Ureter (tissue), 1 donor: ENCODE measurements around the gene S100A1. TPM values are rescaled to one million over a fixed set of nuclear protein-coding genes. Genes with fewer than 3 reads are reported as not detected.

Source experiments
- total RNA-seq: library from RNA; stranded (reverse); gene quantifications from one replicate; pipeline ENCODE4 v1.2.4, GENCODE V29; 2023
- donor health status: DM: yes; HTN: yes; CAD: no.

S100A1 gene
- total RNA-seq, 1 donor from 2014 or later = not detected

Other genes starting within 250 kb of the S100A1 start
- gene S100A8, start 237.4 kb upstream of the S100A1 start, total RNA-seq = 31.6 TPM
- gene S100A7A, start 211.9 kb upstream of the S100A1 start, total RNA-seq = not detected
- not detected for gene S100A7, start 167.8 kb upstream of the S100A1 start, total RNA-seq
- 1,381 TPM for gene S100A6, start 92.4 kb upstream of the S100A1 start, total RNA-seq
- 0.86 TPM for gene S100A5, start 87.5 kb upstream of the S100A1 start, total RNA-seq
- gene S100A4, start 82.6 kb upstream of the S100A1 start, total RNA-seq = 120 TPM
- 6.5 TPM for gene S100A3, start 79.2 kb upstream of the S100A1 start, total RNA-seq
- gene S100A2, start 62.6 kb upstream of the S100A1 start, total RNA-seq = 317 TPM
- 81.8 TPM for gene S100A16, start 15.3 kb upstream of the S100A1 start, total RNA-seq
- 51.3 TPM for gene S100A14, start 12.1 kb upstream of the S100A1 start, total RNA-seq
- gene S100A13, start 929 bp upstream of the S100A1 start, total RNA-seq = 71.6 TPM
- gene CHTOP, start 5.6 kb downstream of the S100A1 start, total RNA-seq = 91.7 TPM
- gene SNAPIN, start 30.3 kb downstream of the S100A1 start, total RNA-seq = 37.3 TPM
- gene ILF2, start 42.6 kb downstream of the S100A1 start, total RNA-seq = 131 TPM
- 21.0 TPM for gene NPR1, start 50.3 kb downstream of the S100A1 start, total RNA-seq
- gene INTS3, start 99.6 kb downstream of the S100A1 start, total RNA-seq = 77.5 TPM
- 28.8 TPM for gene SLC27A3, start 147.0 kb downstream of the S100A1 start, total RNA-seq